T-helper 2 cell treated with Interferon-gamma antibody and Interleukin-4, amounts not matched to agents 5 μg/mL and 100 μg/mL, for 36 hours (primary cell): Measurements from ENCODE around the gene PPARG.

Source experiments
- DNase-seq: peaks from one replicate; pipeline ENCODE4 v3.0.0; 2021; ENCODE audit warnings: low spot score
- H3K27ac Mint-ChIP-seq: one replicate; pipeline ENCODE4 v1.8.0; 2021; ENCODE audit warnings: mild to moderate bottlenecking, mixed read lengths
- H3K27me3 Mint-ChIP-seq: one replicate; pipeline ENCODE4 v1.8.0; 2021; ENCODE audit warnings: low read depth, mixed read lengths
- H3K36me3 Mint-ChIP-seq: one replicate; pipeline ENCODE4 v1.8.0; 2021; ENCODE audit warnings: low read depth, mixed read lengths
- H3K4me1 Mint-ChIP-seq: one replicate; pipeline ENCODE4 v1.8.0; 2021; ENCODE audit warnings: low read depth, mixed read lengths
- H3K4me3 Mint-ChIP-seq: one replicate; pipeline ENCODE4 v1.8.0; 2022; ENCODE audit warnings: mild to moderate bottlenecking, moderate library complexity, mixed read lengths
- H3K9me3 Mint-ChIP-seq: one replicate; pipeline ENCODE4 v1.8.0; 2021; ENCODE audit warnings: mixed read lengths

The PPARG gene

GRCh38 chr3:12420393-12420792 is 131.5 kb downstream of the PPARG start:
- DNase-seq: peak; percentile 54
- Mint-ChIP-seq H3K4me3 (no peak overlapping the region), H3K27me3 (no peaks in the 10 kb centered on the region), H3K9me3 (no peaks in the 10 kb centered on the region), H3K36me3 (no peaks in the 10 kb centered on the region), H3K4me1 (peaks cover 15% of the 10 kb centered on the region), H3K27ac (no peak overlapping the region)

- H3K4me3 Mint-ChIP-seq: no peak overlapping the region
- H3K27me3 Mint-ChIP-seq: no peaks in the 10 kb centered on the region
- peaks cover 18% of the 10 kb centered on the region for H3K4me1 Mint-ChIP-seq
- no peaks in the 10 kb centered on the region for H3K36me3 Mint-ChIP-seq
- H3K9me3 Mint-ChIP-seq: no peaks in the 10 kb centered on the region
- no peak overlapping the region for H3K27ac Mint-ChIP-seq
- no peak for DNase-seq
Observed at GRCh38 chr3:12421132-12421531, 132.3 kb downstream of the PPARG start.

- H3K4me3 Mint-ChIP-seq: no peak overlapping the region
- H3K9me3 Mint-ChIP-seq: no peaks in the 10 kb centered on the region
- no peaks in the 10 kb centered on the region for H3K36me3 Mint-ChIP-seq
- no peak overlapping the region for H3K27ac Mint-ChIP-seq
- no peaks in the 10 kb centered on the region for H3K27me3 Mint-ChIP-seq
- no peak for DNase-seq
- H3K4me1 Mint-ChIP-seq: peaks cover 22% of the 10 kb centered on the region
Observed at GRCh38 chr3:12423131-12423530, 134.3 kb downstream of the PPARG start.

GRCh38 chr3:12423918-12424630 is 135.2 kb downstream of the PPARG start:
- Mint-ChIP-seq H3K4me3 (no peak overlapping the region), H3K27ac (no peak overlapping the region), H3K27me3 (no peaks in the 10 kb centered on the region), H3K4me1 (peaks cover 22% of the 10 kb centered on the region), H3K9me3 (no peaks in the 10 kb centered on the region), H3K36me3 (no peaks in the 10 kb centered on the region)
- DNase-seq: peak; percentile 57

GRCh38 chr3:12424635-12425319 is 135.9 kb downstream of the PPARG start:
- peaks cover 22% of the 10 kb centered on the region for H3K4me1 Mint-ChIP-seq
- H3K36me3 Mint-ChIP-seq: no peaks in the 10 kb centered on the region
- no peak overlapping the region for H3K4me3 Mint-ChIP-seq
- H3K27ac Mint-ChIP-seq: no peak overlapping the region
- H3K9me3 Mint-ChIP-seq: no peaks in the 10 kb centered on the region
- DNase-seq: no peak
- H3K27me3 Mint-ChIP-seq: no peaks in the 10 kb centered on the region

GRCh38 chr3:12425850-12426579 is 137.1 kb downstream of the PPARG start:
- no peak overlapping the region for H3K4me3 Mint-ChIP-seq
- no peaks in the 10 kb centered on the region for H3K9me3 Mint-ChIP-seq
- peaks cover 2% of the 10 kb centered on the region for H3K27me3 Mint-ChIP-seq
- DNase-seq: no peak
- no peak overlapping the region for H3K27ac Mint-ChIP-seq
- peaks cover 23% of the 10 kb centered on the region for H3K4me1 Mint-ChIP-seq
- no peaks in the 10 kb centered on the region for H3K36me3 Mint-ChIP-seq

GRCh38 chr3:12427551-12427950 is 138.7 kb downstream of the PPARG start:
- no peak overlapping the region for H3K27ac Mint-ChIP-seq
- H3K36me3 Mint-ChIP-seq: no peaks in the 10 kb centered on the region
- H3K9me3 Mint-ChIP-seq: no peaks in the 10 kb centered on the region
- peaks cover 2% of the 10 kb centered on the region for H3K27me3 Mint-ChIP-seq
- DNase-seq: no peak
- H3K4me1 Mint-ChIP-seq: peaks cover 23% of the 10 kb centered on the region
- H3K4me3 Mint-ChIP-seq: no peak overlapping the region

GRCh38 chr3:12428126-12428525 is 139.3 kb downstream of the PPARG start:
- Mint-ChIP-seq H3K4me1 (peaks cover 23% of the 10 kb centered on the region), H3K36me3 (no peaks in the 10 kb centered on the region), H3K27ac (no peak overlapping the region), H3K27me3 (peaks cover 5% of the 10 kb centered on the region), H3K4me3 (no peak overlapping the region), H3K9me3 (no peaks in the 10 kb centered on the region)
- no peak for DNase-seq

GRCh38 chr3:12430086-12430485 is 141.2 kb downstream of the PPARG start:
- H3K36me3 Mint-ChIP-seq: no peaks in the 10 kb centered on the region
- no peak overlapping the region for H3K27ac Mint-ChIP-seq
- no peaks in the 10 kb centered on the region for H3K9me3 Mint-ChIP-seq
- peaks cover 14% of the 10 kb centered on the region for H3K4me1 Mint-ChIP-seq
- H3K27me3 Mint-ChIP-seq: peaks cover 6% of the 10 kb centered on the region
- DNase-seq: no peak
- no peak overlapping the region for H3K4me3 Mint-ChIP-seq

GRCh38 chr3:12433823-12434222 is 145.0 kb downstream of the PPARG start:
- Mint-ChIP-seq H3K4me3 (no peak overlapping the region), H3K9me3 (no peaks in the 10 kb centered on the region), H3K36me3 (no peaks in the 10 kb centered on the region), H3K27ac (no peak overlapping the region), H3K27me3 (peaks cover 14% of the 10 kb centered on the region), H3K4me1 (peaks cover 5% of the 10 kb centered on the region)
- no peak for DNase-seq

- no peaks in the 10 kb centered on the region for H3K9me3 Mint-ChIP-seq
- H3K4me3 Mint-ChIP-seq: no peak overlapping the region
- no peaks in the 10 kb centered on the region for H3K36me3 Mint-ChIP-seq
- no peak overlapping the region for H3K27ac Mint-ChIP-seq
- H3K27me3 Mint-ChIP-seq: peaks cover 12% of the 10 kb centered on the region
- DNase-seq: no peak
- no peaks in the 10 kb centered on the region for H3K4me1 Mint-ChIP-seq
Observed at GRCh38 chr3:12436514-12437220, 147.8 kb downstream of the PPARG start.

GRCh38 chr3:12437221-12437605 is 148.3 kb downstream of the PPARG start:
- Mint-ChIP-seq H3K9me3 (no peaks in the 10 kb centered on the region), H3K4me1 (no peaks in the 10 kb centered on the region), H3K27me3 (peaks cover 12% of the 10 kb centered on the region), H3K36me3 (no peaks in the 10 kb centered on the region), H3K27ac (no peak overlapping the region), H3K4me3 (no peak overlapping the region)
- DNase-seq: no peak

GRCh38 chr3:12437861-12438260 is 149.0 kb downstream of the PPARG start:
- Mint-ChIP-seq H3K4me3 (no peak overlapping the region), H3K36me3 (no peaks in the 10 kb centered on the region), H3K4me1 (no peaks in the 10 kb centered on the region), H3K9me3 (no peaks in the 10 kb centered on the region), H3K27me3 (peaks cover 11% of the 10 kb centered on the region), H3K27ac (no peak overlapping the region)
- no peak for DNase-seq

- DNase-seq: no peak
- H3K27me3 Mint-ChIP-seq: peaks cover 12% of the 10 kb centered on the region
- no peak overlapping the region for H3K27ac Mint-ChIP-seq
- no peaks in the 10 kb centered on the region for H3K9me3 Mint-ChIP-seq
- H3K36me3 Mint-ChIP-seq: no peaks in the 10 kb centered on the region
- H3K4me1 Mint-ChIP-seq: no peaks in the 10 kb centered on the region
- H3K4me3 Mint-ChIP-seq: no peak overlapping the region
Observed at GRCh38 chr3:12438318-12438717, 149.4 kb downstream of the PPARG start.
